Measurements from ENCODE around the gene ZNF189.

ZNF189 gene

DNA sequence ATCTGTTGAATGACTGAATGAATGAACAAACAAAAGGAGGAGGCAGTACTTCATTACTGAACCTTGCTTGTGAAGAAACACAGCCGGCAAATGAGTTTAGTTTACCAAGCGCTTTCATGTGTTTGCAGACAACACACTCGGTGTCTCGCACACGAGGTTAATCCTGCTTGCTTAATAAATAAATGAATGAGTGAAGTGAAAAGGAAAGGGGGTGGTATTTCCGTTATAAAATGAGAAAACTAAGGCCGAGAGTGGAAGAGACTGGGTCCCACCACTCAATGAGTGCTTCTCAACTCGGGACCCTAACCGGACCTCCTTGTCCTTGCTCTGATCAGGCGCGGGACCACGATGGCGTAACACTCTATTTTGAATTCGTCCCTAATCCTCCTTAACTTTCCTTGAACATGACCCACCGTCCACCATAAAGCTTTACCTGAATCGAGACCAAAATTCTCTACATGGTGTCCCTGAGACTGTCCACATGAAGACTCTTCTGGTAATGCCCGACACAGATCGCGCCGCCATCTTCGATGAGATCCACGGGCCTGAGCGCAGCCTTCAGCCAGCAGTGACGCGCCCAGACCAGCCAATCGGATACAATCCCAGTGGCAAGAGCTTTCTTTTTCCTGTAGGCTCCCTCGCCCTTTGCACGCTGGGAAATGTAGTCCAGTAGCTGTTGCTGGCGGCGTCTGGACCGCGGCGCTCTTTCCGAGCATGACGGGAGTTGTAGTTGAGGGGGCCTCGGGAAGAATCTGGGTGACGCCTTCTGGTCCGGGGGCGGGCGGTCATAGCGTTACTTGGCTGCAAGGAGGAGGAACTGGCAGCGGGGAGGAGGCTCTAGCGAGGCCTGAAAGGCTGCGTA lies at the start of gene ZNF189, which contains the start of gene MRPL50:
Gene ZNF189 (plus strand): TSS at position 784 of the 862 bp plus-strand sequence. CDS start 306 bp downstream, outside the sequence.
Gene MRPL50 (minus strand): TSS at position 551 of the 862 bp plus-strand sequence. CDS start 26 bp downstream, at position 525.
- peak; percentile 62 for DNase-seq (ENCODE audit: low spot score)

DNA sequence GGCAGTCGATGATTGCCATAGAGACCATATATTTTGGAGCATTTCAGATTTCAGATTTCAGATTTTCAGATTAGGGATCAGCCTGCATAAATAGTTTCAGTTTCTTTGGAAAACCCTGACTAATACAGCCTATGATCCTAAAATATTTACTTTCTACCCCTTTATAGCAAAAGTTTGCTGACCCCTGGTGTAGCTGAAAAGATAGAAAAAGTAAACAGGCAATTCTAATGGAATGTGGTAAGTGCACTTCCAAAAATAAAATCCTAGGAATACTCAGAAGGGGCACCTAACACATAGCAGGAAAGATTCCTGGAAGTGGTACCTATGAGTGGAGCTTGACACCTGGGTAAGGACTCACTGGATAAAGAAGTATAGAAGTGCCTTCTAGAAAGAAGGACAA lies 48.4 kb upstream of the ZNF189 start:
- DNase-seq (ENCODE audit: low spot score) = no peak

- no peak for DNase-seq (ENCODE audit: low spot score)
Observed at GRCh38 chr9:101352892-101353463, 45.7 kb upstream of the ZNF189 start.

DNA sequence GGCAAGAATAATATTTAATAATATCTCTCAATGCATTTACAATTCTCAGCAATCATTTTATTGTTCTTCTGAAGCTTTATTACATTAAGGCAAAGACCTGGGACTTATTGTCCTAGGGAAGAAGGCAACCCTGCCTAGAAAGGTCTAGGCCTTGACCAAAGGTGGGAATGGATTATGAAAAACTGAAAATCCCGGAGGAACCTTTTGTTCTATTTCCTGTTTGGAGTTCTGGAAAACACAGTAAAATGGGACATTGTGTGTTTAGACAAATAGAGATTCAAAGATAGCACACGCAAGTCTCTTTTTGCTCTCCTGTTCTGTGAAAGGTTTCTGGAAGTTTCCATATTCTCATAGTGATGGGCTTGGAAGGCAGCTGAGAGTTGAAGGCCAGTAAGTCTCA lies 45.0 kb upstream of the ZNF189 start:
- DNase-seq (ENCODE audit: low spot score) = no peak

DNA sequence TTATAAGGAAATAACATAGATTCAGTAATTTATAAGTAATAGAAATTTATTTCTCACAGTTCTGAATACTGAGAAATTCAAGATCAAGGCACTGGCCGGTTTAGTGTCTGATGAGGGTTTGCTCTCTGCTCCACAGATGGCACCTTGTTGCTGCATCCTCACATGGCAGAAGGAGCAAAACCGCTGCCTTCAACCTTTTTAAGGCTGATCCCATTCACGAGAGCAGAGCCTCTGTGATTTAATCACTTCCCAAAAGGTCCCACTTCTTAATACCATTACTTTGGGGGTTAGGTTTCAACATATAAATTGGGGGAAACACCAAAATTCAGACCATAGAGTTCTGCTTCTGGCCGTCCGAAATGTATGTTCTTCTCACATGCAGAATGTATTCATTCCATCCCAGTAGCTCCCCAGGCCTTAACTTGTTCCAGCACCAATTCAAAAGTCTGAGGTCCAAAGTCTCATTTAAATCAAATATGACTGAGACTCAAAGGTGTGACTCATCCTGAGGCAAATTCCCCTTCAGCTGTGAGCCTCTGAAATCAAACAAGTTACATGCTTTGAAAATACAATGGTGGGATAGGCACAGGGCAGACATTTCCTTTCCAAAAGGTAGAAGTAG lies 44.4 kb upstream of the ZNF189 start:
- peak; percentile 12 for DNase-seq (ENCODE audit: low spot score)

- DNase-seq (ENCODE audit: low spot score) = no peak
Observed at GRCh38 chr9:101354765-101355708, 43.6 kb upstream of the ZNF189 start.

DNA sequence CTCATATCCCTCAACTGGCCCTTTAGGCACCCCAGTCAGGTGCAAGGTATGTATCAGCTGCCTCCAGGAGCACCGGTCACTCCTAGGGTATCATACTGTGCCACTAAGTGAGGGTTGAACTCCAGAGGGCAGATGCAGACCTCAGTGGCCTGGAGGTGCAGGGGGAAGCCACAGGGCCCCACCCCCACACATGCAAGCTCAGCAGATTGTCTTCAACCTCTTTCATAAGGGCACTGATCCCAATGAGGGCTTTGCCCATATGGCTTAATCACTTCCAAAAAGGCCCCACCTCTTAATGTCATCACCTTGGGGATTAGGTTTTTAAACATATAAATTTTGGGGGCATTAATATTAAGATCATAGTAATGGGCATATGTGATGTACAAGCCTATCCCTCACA lies 42.0 kb upstream of the ZNF189 start:
- no peak for DNase-seq (ENCODE audit: low spot score)

GRCh38 chr9:101359679-101360078 lies 39.0 kb upstream of the ZNF189 start:
- no peak for DNase-seq (ENCODE audit: low spot score)

- DNase-seq (ENCODE audit: low spot score) = no peak
Observed at GRCh38 chr9:101360647-101361046, 38.0 kb upstream of the ZNF189 start.

DNA sequence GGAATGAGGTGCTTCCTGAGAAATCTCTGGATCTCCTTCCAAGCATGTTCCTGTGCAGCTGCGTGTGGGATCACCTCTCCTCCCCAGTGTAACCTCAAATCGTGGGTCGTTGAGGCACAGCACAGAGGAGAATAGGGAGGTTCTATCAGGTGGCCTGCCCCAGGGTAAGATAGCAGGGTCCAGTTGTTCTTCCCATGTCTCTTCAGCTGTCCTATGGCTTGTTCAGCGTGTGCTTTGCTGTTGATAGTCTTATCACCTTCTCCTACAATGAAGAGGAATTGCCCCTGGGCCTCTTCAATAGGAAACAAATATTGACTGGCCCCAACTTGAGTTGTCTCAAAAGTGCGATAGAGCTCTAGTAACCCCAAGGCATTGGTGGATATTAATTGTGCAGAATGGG lies 36.2 kb upstream of the ZNF189 start:
- no peak for DNase-seq (ENCODE audit: low spot score)

GRCh38 chr9:101365181-101365580 lies 33.5 kb upstream of the ZNF189 start:
- DNase-seq (ENCODE audit: low spot score) = no peak

DNA sequence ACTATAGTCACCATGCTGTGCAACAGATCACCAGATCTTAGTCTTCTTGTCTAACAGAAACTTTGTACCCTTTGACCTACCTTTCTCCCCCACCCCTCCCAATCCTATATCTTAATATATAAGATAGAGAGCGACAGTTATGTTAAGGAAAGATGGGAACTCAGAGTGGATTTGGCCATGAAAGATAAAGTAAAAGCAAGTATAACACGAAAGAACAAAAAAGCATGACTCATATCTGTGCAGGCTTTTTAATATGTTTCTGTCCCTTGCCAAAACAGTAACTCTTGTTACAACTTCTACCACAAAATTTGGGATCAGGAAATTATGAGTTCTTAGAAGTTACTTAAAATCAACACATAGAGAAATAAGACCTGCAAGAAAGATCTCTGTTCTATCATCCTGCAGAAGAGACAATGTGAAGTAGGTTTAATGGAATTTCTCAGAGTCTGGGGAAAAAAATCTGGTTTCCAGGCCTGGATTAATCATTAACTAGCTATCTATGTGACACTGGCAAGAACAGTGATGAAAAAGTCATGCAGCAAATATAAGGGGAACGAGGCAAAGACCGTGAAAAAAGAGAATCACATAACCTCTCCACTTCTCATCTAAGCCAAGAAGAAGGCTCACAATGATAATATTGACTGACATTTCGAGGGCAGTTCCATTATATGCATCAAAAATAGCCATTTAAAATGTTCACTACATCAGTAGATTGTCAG lies 32.5 kb upstream of the ZNF189 start:
- peak; percentile 15 for DNase-seq (ENCODE audit: low spot score)

- DNase-seq (ENCODE audit: low spot score) = no peak
Observed at GRCh38 chr9:101367323-101367722, 31.3 kb upstream of the ZNF189 start.

DNA sequence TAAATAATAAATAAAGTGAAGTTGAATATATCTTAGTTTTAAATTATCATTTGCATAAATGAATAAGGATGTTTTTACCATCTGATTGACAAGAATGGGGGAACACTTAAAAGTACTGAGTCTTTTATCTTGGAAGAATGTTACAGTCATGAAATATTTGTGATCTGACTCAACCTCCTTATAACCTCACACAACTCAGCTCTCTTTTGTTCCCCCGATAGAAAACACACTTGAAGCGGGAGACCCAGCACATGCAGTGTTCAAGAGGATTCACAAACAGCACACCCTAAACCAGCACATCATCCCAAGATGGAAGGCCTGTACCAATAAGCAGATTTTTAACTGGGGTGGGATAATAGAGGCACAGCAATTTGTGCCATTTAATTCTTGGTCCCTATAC lies 29.4 kb upstream of the ZNF189 start:
- DNase-seq (ENCODE audit: low spot score) = no peak

DNA sequence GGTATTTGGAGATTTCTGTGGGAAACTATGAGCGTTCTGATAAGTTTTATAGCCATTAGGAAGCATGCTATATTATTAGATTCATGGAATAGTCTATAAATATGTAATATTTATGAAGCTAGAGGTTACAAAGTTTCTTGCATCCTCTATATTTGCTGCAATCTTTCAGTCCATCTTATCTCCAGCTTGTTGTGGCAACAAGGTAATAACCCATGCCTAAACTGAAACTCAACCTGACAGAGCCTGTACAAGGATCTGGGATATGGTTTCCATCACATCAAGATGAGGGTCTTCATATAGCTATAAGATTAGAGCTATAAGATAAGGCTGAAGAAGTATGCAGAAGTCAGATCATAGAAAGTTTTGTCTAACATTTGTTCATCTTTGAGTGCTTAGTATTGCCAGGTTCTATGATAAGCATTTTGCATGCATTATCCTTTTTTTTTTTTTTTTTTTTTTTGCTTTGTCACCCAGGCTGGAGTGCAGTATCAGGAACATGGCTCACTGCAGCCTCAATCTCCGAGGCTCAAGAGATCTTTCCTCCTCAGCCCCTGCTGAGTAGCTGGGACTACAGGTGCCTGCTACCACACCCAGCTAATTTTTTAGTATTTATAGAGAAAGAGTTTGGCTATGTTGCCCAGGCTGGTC lies 28.6 kb upstream of the ZNF189 start:
- DNase-seq (ENCODE audit: low spot score) = no peak

DNA sequence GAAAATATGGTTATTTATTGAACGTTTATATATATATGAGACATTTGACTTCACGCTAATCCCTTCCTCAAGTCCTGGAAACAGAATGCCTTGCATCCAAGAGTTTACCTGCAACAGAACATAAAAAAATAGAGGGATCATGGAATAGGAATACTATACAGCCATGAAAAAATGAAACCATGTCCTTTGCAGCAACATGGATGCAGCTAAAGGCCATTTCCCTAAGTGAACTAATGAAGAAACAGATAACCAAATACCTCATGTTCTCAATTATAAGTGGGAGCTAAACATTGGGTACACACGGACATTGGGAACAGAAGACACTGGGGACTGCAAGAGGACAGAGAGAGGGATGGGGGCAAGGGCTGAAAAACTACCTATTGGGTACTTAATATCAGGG lies 26.8 kb upstream of the ZNF189 start:
- no peak for DNase-seq (ENCODE audit: low spot score)

DNA sequence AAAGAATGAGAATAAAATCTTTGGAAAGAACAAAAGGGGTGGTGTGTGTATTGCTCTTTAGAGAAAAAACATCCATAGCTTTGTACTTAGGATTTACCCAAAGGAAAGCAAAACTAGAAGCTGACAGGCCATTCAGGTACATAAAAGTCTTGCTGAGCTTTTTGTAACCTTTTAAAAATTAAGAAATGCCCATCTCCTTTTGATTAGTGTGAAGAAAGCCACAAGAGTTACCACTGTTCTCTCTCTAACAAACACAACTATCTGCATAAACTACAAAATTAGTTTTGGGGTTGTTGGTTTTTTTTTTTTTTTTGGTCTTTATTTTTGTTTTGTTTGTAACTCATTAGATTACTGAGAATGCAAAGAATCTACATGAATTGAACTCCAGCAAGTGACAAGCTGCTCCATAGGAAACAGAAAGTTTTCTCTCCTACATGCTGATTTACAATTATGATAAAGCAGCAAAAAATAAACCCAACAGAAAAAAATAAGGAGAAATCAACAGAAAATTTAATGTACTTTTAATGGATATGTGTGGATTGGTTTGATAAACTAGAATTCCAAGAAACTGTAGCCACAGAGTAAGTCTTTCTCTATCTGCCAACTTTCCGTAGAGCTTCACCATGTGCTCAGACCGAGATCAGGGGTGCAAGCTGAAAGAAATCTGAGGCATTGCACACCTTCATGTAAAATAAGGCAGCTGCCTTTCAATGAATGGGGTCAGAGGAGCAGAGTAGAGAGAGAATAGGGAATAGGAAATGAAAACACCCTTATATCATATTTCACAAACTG lies 26.1 kb upstream of the ZNF189 start:
- no peak for DNase-seq (ENCODE audit: low spot score)

GRCh38 chr9:101375546-101375945 lies 23.1 kb upstream of the ZNF189 start:
- no peak for DNase-seq (ENCODE audit: low spot score)

GRCh38 chr9:101376111-101376848 lies 22.4 kb upstream of the ZNF189 start:
- DNase-seq (ENCODE audit: low spot score) = no peak
